Neuron (in vitro differentiated cells): ENCODE measurements around the gene SDHAF1.

Experiments used
- H2AFZ ChIP-seq: one replicate; pipeline ENCODE4 v1.6.1; 2013; ENCODE audit warnings: low read depth, mild to moderate bottlenecking, inconsistent platforms, low read length, moderate library complexity
- H3K27me3 ChIP-seq: one replicate; pipeline ENCODE4 v1.6.1; 2013; ENCODE audit warnings: low read length; ENCODE audit not compliant: insufficient read depth
- H3K36me3 ChIP-seq: one replicate; pipeline ENCODE4 v1.6.1; 2013; ENCODE audit warnings: low read length; ENCODE audit not compliant: insufficient read depth
- H3K4me1 ChIP-seq: one replicate; pipeline ENCODE4 v1.6.1; 2013; ENCODE audit warnings: low read length; ENCODE audit not compliant: insufficient read depth
- H3K4me3 ChIP-seq: 2 replicates; pipeline ENCODE4 v1.5.1; 2013; ENCODE audit warnings: mild to moderate bottlenecking, low read length, moderate library complexity
- H3K9me3 ChIP-seq: one replicate; pipeline ENCODE4 v1.6.1; 2013; ENCODE audit warnings: low read length

Gene SDHAF1

DNA sequence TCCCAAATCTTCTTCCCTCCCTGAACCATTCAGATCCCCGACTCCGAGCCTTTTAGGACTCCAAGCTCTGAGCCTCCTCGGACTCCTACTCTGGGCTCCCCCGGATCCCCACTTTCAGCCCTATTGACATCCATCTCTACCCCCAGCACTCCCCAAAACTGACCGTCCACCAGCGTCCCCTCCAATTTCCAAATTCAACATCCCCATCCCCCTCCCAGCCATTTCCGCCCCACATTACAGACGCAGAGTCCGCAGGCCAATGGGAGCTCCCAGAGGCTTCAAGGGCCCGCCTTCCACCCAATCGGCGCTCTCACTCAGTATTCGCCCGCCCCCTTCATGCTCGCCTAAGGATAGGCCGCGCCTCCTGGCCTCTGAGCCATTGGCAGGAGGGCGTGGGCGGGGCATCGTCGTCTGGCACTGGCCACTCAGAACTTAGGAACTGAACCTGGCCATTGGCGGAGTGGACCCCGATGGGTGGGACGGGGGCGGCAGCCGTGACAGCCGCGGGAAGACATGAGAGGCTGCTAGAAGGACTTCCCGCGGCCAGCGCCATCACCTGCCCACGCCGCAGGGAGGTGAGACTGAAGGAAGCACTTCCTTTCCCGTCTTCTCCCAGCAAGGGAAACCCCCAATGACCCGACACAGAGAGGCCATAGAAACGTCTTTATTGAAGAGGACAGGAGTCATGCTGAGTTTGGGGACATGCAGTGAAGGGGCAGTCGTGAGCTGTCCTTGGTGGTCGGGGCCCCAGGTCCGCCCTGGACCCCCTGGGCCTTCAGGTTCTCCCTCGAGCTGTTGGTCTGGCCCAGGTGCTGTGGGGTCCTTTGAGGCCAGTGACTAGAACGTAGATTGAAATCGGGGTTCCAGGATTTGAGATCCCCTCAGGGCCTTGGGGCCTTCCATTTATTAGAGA is 19.3 kb downstream of the SDHAF1 start, which contains the start of gene ALKBH6:
Gene ALKBH6, minus strand, starts transcription at position 202 of the 913 bp plus-strand sequence. CDS start 816 bp downstream, outside the sequence.
- Histone ChIP-seq H2AFZ (peak within 1 kb of the TSS; percentile 69), H3K27me3 (no peaks in the 10 kb centered on the region), H3K4me1 (peaks cover 9% of the 10 kb centered on the region), H3K36me3 (peaks cover 26% of the 10 kb centered on the region), H3K4me3 (peak within 1 kb of the TSS; percentile 93), H3K9me3 (no peaks in the 10 kb centered on the region)

DNA sequence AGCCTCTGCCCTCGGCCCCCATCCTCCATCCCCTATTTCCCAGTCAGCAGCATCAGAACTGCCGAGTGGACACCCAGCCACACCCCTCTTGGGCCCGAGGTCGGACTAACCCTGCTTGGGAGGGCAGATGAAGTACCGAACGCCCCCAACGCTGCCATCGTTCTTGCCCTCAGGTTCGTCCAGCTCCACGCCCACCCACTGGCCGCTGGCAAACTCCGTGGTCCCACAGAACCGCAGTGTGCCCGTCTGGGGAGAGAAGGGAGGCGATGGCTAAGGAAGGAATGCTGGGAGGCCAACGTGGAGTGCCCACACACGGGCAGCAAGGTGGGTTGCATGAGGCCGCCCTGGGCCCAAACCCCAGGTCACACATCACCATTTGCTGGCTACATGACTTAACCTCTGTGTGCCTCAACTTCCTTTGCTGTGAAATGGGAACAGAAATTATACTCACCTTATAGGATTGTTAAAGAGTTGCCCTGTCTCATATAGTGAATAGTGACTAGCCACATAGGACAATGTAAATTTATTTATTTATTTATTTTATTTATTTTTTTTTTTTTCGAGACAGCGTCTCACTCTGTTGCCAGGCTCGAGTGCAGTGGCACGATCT is 24.2 kb downstream of the SDHAF1 start:
- Histone ChIP-seq H3K4me3 (no peak overlapping the region), H3K9me3 (no peaks in the 10 kb centered on the region), H3K27me3 (no peaks in the 10 kb centered on the region), H2AFZ (no peak overlapping the region), H3K36me3 (peaks cover 52% of the 10 kb centered on the region), H3K4me1 (peaks cover 9% of the 10 kb centered on the region)

DNA sequence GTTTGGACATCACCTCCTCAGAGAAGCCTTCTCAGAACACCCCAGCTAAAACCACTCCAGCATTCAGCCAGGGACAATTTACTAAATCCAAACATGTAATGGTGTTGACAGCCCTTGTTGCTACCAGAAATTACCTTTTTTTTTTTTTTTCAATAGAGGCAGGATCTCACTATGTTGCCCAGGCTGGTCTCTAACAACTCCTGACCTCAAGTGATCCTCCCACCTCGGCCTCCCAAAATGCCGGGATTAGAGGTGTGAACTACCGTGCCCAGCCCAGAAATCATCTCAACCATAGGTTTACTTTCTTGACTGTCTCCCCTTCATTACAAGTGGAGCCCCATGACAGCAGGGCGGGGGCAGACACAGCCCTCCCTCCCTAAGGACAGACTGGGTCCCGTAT is 28.4 kb downstream of the SDHAF1 start:
- Histone ChIP-seq H3K4me3 (no peak overlapping the region), H3K36me3 (peaks cover 68% of the 10 kb centered on the region)

DNA sequence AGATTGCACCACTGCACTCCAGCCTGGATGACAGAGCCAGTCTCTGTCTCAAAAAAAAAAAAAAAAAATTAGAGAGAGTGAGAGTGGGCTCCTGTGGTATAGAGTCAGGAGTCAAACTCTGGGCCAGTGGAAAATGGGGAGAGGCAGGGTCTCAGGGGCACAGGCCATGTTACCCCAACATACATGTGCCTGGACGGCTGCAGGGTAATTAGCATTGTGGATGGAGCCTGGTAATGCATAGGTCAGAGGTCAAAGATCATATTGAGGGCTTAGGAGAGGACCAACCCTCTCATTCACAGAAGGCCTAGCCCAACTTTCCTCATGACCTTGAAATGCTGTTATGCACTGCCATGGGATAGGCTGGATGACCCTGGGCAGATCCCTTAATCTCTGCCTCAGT is 30.6 kb downstream of the SDHAF1 start:
- Histone ChIP-seq H3K36me3 (peaks cover 60% of the 10 kb centered on the region), H3K27me3 (no peaks in the 10 kb centered on the region), H3K4me1 (no peaks in the 10 kb centered on the region), H3K4me3 (no peak overlapping the region), H3K9me3 (no peaks in the 10 kb centered on the region), H2AFZ (no peak overlapping the region)

More for the DNA sequence above, 28.4 kb downstream of the SDHAF1 start:
- H3K9me3 ChIP-seq = no peaks in the 10 kb centered on the region
- H3K4me1 ChIP-seq = no peaks in the 10 kb centered on the region
- H2AFZ ChIP-seq = no peak overlapping the region
- H3K27me3 ChIP-seq = no peaks in the 10 kb centered on the region

DNA sequence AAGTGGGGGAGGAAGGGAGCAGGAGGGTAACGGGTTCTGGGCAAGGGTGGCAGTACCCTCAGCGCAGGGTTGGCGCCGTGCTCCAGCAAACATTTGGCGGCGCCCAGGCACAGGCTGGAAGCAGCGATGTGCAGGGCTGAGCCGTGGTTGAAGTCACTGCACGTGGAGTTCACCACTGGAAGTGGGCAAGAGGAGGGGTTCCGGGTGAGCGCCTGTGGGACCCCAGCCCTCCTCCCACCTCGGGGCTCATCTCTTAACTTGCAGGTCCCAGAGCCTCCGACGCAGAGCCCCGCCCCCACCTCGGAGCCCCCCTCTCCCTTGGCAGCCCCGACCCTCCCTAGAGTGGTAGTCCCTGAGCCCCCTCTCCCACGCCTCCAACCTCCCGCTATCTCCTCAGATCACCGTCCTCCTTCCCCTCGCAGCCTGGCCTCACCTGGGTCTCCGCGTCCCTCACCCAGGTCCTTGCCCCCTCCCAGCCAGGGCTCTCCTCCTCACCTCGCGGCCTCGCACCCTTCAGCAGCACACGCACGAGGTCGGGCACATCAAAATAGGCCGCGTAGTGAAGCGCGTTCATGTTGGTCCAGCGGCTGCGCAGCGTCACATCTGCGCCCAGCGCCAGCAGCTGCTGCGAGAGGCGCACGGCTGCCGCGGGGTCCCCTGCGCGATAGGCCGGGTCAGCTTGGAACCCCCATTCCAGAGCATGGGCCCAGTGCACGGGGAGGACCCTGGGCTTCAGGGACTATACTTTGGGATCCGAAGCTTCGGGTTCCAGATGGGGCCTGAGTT is 31.3 kb downstream of the SDHAF1 start:
- Histone ChIP-seq H3K4me1 (no peaks in the 10 kb centered on the region), H2AFZ (no peak overlapping the region), H3K9me3 (no peaks in the 10 kb centered on the region), H3K27me3 (no peaks in the 10 kb centered on the region), H3K36me3 (peaks cover 53% of the 10 kb centered on the region), H3K4me3 (no peak overlapping the region)

DNA sequence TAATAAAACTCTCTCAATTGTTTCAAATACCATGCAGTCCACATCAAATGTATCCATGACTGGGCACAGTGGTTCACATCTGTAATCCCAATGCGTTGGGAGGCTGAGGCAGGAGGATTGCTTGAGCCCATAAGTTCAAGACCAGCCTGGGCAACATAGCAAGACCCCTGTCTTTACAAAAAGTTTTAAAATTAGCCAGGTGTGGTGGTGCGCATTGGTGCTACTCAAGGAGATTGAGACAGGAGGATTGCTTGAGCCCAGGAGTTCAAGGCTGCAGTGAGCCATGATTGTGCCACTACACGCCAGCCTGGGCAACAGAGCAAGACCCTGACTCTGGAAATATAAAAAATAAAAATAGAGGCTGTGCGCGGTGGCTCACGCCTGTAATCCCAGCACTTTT is 32.7 kb downstream of the SDHAF1 start:
- Histone ChIP-seq H3K36me3 (peaks cover 46% of the 10 kb centered on the region), H3K27me3 (no peaks in the 10 kb centered on the region), H3K9me3 (no peaks in the 10 kb centered on the region), H2AFZ (no peak overlapping the region), H3K4me1 (no peaks in the 10 kb centered on the region), H3K4me3 (no peak overlapping the region)

DNA sequence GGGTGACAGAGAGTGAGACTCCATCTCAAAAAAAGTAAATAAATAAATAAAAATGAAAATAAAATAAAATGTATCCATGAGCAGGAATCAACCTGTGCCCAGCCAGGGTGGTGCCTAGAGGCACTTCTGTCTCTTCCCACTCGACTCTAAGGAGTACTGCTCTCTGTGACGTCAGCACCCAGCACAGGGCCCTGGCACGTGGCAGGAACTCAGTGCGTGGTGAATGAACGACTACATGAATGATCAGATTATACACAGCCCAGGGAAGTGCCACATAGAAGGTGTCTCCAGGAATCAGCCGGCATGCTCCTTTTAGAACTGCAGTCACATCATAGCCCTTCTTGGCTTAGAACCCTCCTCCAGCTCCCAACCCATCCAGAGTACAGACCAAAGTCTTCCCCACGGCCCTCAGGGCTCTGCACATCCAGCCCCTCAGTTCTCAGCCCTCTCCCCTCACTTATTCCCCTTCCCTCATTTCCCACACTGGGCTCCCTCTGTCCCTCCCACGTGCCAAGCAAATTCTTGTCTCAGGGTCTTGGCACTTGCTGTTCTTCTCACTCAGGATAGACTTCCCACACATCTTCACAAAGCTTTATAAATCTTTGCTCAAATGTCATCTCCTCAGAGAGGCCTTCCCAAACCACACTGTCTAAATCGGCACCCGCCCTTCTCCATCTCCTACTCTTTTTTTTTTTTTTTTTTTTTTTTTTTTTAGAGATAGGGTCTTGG is 33.5 kb downstream of the SDHAF1 start:
- Histone ChIP-seq H3K4me3 (no peak overlapping the region), H3K4me1 (peaks cover 4% of the 10 kb centered on the region), H2AFZ (no peak overlapping the region), H3K36me3 (peaks cover 42% of the 10 kb centered on the region), H3K9me3 (no peaks in the 10 kb centered on the region), H3K27me3 (no peaks in the 10 kb centered on the region)

DNA sequence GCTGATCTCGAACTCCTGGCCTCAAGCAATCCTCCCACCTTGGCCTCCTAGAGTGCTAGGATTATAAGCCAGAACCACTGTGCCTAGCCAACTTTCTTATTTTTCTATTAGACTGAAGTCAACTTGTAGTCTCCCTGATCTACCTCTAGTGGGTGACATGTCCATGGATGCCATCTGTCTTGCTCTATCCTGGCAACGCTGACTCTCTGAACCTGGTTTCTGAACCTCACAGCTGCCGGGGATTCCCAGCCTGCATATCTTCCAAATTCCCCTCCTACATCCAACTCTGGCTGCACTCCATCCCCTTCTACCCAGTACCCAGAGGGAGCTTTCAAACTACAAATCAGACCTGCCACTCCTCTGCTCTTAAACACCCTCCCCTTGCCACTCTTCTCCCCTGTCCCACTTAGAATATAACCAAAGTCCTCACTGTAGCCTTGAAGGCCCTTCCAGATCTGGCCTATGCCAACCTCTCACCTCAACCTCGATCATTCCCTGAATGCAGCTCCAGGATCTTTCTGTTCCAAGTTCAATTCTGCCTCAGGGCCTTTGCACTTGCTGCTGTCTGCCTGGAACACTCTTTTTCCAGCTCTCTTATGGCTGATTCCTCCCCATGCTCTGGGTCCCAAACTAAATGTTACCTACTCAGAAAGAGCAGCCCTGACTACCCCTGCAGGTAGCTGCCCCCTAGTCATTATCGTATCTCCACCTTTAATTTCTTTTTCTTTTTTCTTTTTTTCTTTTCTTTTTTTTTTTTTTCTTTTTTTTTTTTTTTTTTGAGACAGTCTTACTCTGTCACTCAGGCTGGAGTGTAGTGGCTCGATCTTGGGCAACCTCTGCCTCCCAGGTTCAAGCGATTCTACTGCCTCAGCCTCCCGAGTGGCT is 35.5 kb downstream of the SDHAF1 start:
- Histone ChIP-seq H3K9me3 (no peaks in the 10 kb centered on the region), H2AFZ (no peak overlapping the region), H3K4me3 (no peak overlapping the region), H3K4me1 (peaks cover 4% of the 10 kb centered on the region), H3K27me3 (no peaks in the 10 kb centered on the region), H3K36me3 (peaks cover 30% of the 10 kb centered on the region)

DNA sequence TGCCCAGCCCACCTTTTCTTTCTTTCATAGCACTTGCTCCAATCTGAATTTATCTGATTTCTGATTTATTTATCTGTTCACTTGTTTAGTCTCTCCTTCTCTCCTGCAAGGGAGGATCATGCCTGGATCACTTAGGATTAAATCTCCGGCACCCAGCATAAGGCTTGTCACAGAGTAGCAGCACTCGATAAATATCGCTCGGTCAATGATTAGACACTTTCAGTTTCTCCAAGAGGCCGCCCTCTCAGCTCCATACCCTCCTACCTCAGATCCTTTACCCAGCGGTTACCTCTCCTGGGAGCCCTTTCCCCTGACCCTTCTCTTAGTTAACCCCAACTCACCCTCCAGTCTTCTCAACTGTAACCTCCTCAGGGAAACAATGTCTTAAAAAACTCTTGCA is 36.3 kb downstream of the SDHAF1 start:
- Histone ChIP-seq H3K4me3 (no peak overlapping the region), H3K9me3 (no peaks in the 10 kb centered on the region), H3K4me1 (peaks cover 4% of the 10 kb centered on the region), H3K36me3 (peaks cover 23% of the 10 kb centered on the region), H2AFZ (no peak overlapping the region), H3K27me3 (no peaks in the 10 kb centered on the region)

DNA sequence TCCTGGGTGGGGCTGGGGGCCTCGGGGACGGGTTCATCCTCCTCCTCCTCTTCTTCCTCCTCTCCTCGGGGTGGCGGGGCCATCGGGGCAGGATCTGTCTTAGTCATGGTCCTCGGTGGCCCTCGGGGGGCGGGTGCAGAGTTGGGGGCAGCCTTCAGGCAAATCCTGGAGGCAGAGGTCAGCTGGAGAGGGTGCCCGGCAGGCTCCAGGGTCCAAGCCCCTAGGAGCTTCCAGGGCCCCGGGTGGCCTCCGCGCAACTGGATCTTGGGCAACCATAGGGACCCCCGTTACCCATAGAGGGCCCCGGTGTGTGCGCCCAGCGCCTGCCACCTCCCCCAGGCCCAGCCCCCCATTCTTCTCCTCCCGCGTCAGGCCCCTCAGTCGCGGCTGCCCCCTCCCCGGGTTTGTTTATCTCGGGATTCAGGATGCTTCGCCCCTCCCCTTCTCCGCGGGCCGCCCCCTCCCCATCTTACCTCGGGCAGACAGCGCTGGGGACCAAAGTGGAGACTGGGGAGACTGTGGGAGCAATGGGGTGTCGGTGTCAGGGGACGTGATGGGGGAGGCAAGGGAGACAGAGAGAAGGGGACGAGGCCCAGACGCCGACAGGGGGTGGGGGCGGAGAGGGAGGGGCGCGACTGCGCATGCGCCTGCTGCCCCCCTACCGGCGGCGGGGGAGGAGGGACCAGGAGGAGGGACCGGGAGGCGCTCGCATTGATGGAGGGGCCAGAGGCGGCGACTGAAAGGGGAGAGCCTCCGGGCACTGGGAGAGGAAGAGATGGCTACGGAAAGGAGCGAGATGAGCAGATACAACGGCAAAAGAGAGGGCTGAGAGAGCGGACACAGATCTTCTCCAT is 37.5 kb downstream of the SDHAF1 start, which contains the start of gene CLIP3:
Gene CLIP3, minus strand, starts transcription at position 623 of the 854 bp plus-strand sequence. Its CDS starts 516 bp downstream, at position 107.
- peaks cover 13% of the 10 kb centered on the region for H3K36me3 ChIP-seq
- H3K9me3 ChIP-seq = no peaks in the 10 kb centered on the region
- H3K27me3 ChIP-seq = no peaks in the 10 kb centered on the region
- peak within 1 kb of the TSS; percentile 41 for H2AFZ ChIP-seq
- peak within 1 kb of the TSS; percentile 55 for H3K4me3 ChIP-seq
- H3K4me1 ChIP-seq = peaks cover 4% of the 10 kb centered on the region

DNA sequence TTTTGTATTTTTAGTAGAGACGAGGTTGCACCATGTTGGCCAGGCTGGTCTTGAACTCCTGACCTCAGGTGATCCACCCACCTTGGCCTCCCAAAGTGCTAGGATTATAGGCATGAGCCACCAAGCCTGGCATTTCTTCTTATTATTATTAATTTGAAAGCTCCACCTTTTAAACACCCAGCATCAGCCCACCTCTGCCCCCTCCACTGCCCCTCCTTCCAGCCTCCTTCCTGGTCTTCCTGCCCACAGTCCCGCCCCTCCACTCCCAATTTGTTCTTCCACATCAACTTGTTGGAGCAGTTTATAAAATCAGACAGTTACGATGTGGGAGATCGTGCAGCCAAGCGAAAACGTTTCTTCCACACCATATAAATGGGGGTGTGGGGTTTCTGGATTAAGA is 45.5 kb downstream of the SDHAF1 start:
- Histone ChIP-seq H3K9me3 (peaks cover under 1% of the 10 kb centered on the region), H3K36me3 (peaks cover 5% of the 10 kb centered on the region), H2AFZ (no peak overlapping the region), H3K4me1 (no peaks in the 10 kb centered on the region), H3K27me3 (no peaks in the 10 kb centered on the region), H3K4me3 (no peak overlapping the region)
